GM19372 (cell line): ENCODE data around the gene ARRDC5.
"Not testable (repeated sequence)": the region's sequence is repeated elsewhere in the genome, so short reads cannot be mapped to it uniquely, and the experiment has no call there.

Experiments
- ATAC-seq: cut with Tn5 transposase; IDR thresholded peaks from one replicate; pipeline ENCODE4 v1.9.1; 2021; ENCODE audit warnings: mild to moderate bottlenecking, low read depth, moderate library complexity; ENCODE audit not compliant: unreplicated experiment

The ARRDC5 gene

GRCh38 chr19:4910594-4911281, 8.0 kb upstream of the ARRDC5 start:
- ATAC-seq, result no peak

DNA sequence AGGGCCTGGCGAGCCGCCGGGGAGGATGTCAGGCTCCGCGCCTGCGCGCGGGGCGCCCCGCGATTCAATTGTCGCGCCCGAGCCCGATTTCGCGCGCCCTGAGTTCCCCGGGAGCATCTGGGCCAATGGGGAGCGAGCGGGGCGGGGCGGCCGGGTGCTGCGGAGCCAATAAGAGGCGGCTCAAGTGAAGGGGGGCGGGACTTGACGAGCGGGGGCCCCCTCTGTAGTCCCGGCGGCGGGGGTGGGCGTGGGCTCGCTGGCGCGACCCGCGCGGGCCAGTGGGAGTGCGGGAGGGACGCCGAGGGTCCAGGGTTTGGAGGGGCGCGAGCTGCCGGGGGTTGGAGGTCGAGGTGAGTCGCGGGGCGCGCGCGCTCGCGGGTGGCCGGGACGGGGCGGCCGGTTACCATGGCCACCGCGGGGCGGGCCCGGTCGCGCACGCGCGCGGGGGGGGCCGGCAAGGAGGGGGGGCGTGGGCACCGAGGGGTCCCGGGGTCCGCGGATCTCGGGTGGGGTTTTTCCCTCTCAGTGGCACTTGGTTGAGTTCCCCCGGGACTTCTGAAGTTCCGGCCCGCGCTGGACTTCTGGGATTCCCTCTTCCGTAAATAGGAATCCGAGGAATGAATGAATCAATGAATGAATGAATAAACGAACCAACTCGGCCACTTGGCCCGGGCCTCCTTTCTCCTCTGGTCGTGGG, 7.3 kb upstream of the ARRDC5 start:
- peak; percentile 78 for ATAC-seq

- ATAC-seq, result peak; percentile 7
These were observed 6.6 kb upstream of the ARRDC5 start, which contains the start of gene UHRF1 for GRCh38 chr19:4909156-4909896. Gene UHRF1, plus strand, starts transcription at chr19:4909501. Its CDS starts 1,385 bp downstream, at chr19:4910886.

DNA sequence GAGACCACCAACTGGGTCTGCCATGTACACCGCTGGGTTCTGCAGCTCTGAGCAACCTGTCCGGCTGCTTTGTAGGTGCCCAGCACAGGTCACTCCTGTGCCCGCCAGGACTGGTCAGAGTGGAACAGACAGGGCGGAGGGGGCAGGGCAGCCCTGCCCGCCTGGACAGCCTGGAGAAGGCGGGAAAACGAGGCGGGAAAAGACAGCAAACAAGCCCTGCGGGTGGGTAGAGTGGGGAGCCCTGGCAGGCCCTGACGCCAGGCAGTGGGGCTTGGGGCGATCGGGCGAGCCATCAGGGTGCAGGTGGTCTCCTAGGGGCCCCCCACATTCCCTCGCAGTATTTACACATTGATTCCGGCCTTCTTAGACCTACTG, 6.1 kb upstream of the ARRDC5 start:
- no peak for ATAC-seq

- no peak for ATAC-seq
These were observed 5.7 kb upstream of the ARRDC5 start for GRCh38 chr19:4908360-4908759.

DNA sequence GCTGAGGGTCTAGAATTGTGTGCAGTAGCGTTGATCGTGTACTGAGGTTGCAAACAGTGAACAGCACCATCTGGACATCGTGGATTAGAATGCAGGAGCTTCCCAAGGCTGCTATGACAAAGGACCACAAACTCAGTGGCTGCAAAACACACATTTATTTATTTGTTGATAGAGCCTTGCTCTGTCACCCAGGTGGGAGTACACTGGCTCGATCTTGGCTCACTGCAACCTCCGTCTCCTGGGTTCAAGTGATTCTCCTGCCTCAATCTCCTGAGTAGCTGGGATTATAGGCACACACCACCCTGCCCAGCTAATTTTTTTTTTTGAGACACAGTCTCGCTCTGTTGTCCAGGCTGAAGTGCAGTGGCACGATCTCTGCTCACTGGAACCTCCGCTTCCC, 4.3 kb upstream of the ARRDC5 start:
- no peak for ATAC-seq

DNA sequence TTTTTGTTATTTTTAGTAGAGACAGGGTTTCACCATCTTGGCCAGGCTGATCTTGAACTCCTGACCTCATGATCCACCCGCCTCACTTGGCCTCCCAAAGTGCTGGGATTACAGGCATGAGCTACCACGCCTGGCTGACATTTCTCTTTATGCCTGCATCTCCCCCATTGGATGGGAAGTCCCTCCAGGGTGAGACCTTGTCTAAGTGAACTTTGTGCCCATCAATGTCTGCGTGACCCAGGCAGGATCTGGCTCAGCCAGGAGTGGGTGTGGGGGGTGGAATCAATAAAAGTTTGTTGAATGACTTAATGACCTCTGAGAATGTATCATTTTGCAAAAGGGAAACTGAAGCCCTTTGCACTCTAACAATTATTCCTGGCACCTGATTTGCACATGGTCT, 1.8 kb upstream of the ARRDC5 start:
- no peak for ATAC-seq

GRCh38 chr19:4900879-4901278, 1.8 kb downstream of the ARRDC5 start:
- not testable (repeated sequence) for ATAC-seq

- no peak for ATAC-seq
These were observed 5.5 kb downstream of the ARRDC5 start for GRCh38 chr19:4897146-4897545.

DNA sequence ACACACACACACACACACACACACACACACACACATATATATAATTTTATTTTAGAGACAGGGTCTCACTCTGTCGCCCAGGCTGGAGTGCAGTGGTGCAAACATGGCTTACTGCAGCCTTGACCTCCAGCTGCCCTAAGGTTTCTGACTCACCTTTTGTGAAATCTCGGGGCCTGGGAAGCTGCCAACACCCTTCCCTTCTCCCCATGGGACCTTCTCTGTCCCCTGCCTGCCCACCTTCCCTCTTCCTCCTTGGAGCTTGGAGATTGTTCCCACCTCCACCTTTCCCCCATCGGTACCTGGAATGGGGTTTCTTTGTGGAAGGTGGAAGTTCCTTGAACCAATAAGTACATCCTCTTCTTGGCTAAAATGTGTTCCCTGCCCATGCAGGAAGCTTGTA, 6.3 kb downstream of the ARRDC5 start:
- no peak for ATAC-seq

DNA sequence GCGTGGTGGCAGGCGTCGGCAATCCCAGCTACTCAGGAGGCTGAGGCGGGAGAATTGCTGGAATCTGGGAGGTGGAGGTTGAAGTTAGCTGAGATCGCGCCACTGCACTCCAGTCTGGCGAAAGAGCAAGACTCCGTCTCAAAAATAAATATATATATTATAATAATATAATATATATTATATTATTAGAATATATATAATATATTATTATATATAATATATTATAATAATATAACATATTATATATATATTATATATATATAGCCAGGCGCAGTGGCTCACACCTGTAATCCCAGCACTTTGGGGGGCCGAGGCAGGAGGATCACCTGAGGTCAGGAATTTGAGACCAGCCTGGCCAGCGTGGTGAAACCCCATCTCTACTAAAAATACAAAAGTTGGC, 9.7 kb downstream of the ARRDC5 start:
- ATAC-seq, result not testable (repeated sequence)

DNA sequence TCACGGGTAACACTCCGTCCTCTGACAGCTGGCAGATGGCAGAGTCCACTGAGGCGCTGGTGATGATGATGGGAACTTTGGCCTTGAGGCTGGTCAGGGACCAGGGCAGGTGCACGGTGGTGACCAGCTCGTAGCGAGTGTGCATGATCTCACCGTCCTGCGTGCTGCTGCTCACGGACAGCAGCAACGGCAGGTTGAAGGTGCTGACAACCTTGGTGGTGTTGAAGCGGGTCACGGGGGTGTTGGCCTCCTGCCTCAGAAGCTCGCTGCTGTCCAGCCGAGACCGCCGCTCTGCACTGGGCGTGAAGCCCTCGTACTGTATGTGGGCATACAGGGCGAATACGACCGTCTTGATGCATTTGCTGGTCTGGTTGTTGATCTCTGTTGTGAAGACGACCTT, 11.6 kb downstream of the ARRDC5 start:
- ATAC-seq, result no peak

DNA sequence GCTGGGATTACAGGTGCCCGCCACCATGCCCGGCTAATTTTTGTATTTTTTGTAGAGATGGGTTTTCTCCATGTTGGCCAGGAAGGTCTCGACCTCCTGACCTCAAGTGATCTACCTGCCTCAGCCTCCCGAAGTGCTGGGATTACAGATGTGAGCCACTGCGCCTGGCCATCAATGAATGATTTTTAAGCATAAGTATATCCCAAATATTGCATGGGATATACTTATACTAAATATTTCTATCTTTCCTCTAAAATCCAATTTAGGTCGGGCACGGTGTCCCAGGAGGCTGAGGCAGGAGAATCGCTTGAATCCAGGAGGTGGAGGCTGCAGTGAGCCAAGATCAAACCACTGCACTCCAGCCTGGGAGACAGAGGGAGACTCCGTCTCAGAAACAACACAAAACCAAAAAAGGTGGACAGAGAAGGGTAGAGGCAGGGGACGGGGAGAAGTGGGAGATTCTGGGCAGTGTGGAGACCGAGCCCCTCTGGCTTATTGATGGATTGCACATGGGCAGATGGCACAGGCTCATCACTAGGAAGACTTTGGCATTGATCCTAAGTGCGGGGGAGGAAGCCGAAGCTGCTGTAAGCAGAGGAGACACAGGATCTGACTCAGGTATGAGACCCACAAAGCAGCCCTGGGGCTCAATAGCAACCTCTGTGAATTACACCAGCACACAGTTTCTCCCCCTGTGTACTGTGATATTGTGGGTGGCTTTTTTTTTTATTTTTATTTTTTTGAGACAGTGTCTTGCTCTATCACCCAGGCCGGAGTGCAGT, 13.5 kb downstream of the ARRDC5 start:
- ATAC-seq, result no peak

- ATAC-seq, result not testable (repeated sequence)
These were observed 14.9 kb downstream of the ARRDC5 start for GRCh38 chr19:4887803-4888202.

DNA sequence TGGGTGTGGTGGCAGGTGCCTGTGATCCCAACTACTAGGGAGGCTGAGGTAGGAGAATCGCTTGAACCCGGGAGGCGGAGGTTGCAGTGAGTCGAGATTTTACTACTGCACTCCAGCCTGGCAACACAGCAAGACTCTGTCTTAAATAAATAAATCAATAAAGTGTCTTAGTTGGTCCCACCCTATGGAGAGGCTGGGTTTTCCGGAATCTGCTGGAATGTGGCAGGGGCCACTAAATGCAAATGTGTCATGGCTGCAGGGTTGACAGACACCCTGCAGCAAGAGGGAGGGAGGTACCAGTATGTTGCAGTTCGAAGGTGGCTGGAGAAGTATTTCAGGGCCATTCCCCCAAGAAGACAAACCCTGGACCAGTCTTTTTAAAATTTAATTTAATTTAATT, 17.7 kb downstream of the ARRDC5 start:
- not testable (repeated sequence) for ATAC-seq

DNA sequence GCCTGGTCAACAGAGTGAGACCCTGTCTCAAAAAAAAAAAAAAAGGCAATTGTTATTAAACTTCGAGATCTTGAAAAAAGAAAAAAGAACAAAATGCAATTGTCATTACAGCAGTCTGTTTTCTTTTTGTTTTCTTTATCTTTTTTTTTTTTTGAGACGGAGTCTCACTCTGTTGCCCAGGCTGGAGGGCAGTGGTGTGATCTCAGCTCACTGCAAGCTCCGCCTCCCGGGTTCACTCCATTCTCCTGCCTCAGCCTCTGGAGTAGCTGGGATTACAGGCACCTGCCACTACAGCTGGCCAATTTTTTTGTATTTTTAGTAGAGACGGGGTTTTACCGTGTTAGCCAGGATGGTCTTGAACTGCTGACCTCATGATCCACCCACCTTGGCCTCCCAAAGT, 19.8 kb downstream of the ARRDC5 start:
- ATAC-seq, result not testable (repeated sequence)

DNA sequence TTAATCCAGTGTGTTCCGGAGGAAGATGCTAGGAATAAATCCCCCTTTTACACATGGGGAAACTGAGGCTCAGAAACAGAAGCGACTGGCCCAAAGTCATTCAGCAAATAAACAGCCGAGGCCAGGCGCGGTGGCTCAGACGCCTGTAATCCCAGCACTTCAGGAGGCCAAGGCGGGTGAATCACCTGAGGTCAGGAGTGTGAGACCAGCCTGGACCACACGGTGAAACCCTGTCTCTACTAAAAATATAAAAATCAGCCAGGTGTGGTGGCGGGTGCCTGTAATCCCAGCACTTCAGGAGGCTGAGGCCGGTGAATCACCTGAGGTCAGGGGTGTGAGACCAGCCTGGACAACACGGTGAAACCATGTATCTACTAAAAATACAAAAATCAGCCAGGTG, 23.7 kb downstream of the ARRDC5 start:
- no peak for ATAC-seq

- ATAC-seq, result no peak
These were observed 24.2 kb downstream of the ARRDC5 start for GRCh38 chr19:4878491-4878968.

DNA sequence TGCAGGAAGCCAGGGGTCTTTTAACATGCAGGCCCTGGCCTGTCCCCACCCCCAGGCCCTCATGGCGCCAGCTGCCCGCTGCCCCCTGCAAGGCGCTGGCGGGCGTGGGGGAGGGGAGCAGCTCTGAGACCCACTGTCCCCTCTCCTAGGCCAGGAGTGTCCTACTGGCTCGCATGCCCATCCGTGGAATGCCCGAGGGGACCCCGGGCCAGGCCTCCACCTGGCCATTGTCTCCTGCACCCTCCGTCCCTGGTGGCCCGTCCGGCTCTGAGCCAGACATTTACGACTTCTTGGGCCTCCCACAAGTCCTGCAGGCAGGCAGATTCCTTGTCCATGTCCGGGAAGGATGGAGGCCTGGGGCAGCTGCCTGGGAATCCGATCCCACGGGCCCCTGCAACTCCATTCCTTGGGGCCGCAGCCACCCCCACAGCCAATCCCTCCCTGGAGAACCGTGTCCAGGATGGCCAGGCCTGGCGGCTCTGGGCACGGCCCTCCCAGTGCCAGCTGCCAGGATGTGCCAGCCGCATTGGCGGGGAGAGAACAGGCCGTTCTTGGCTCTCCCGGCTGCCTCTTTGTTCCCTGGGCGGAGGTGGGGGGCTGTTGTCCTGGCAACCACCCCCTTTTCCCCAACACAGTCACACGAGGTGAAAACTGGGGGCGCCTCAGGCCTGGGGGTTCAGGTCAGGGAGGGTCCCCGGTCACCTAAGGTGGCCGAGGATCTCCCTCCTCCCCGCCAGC, 24.8 kb downstream of the ARRDC5 start:
- ATAC-seq, result no peak

DNA sequence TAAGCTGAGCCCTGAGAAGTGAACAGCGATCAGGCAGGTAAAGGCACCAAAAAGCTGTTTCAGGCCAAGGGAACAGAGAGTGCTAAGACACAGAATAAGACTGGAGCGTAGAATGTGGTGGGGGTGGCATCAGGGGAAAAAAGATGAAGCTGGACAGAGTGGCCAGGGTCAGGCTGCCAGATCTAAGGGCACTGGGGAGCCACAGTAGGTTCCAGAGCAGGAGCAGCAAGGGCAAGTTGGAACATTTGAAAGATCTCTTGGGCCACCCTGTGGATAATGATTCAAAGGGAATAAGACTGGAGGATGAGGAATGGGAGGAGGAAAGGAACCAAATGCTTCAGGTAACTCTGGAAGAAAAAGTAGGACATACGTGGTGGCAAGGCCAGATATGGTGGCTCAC, 28.8 kb downstream of the ARRDC5 start:
- ATAC-seq, result no peak
